CD4-positive, alpha-beta T cell treated with Interferon alpha-2 for 1 hour (primary cell): ENCODE data around the gene SLC38A11.
"Not testable (repeated sequence)": the region's sequence is repeated elsewhere in the genome, so short reads cannot be mapped to it uniquely, and the experiment has no call there.

ENCODE experiments used
- DNase-seq, 2 donors: peaks; one replicate each; pipeline ENCODE4 v3.0.0-alpha.2; 2020 to 2022

The SLC38A11 gene

GRCh38 chr2:164954954-164955701 is at the start of gene SLC38A11:
TSS of gene SLC38A11 (minus strand) at chr2:164955525. CDS start at chr2:164955247, 278 bp downstream.
- DNase-seq, result no peak

GRCh38 chr2:165003443-165004130 is 48.3 kb upstream of the SLC38A11 start:
- DNase-seq, result no peak

- DNase-seq, result no peak
These were observed 47.3 kb upstream of the SLC38A11 start for GRCh38 chr2:165002638-165003037.

GRCh38 chr2:164994664-164995299 is 39.5 kb upstream of the SLC38A11 start:
- not testable (repeated sequence) for DNase-seq

- no peak for DNase-seq
These were observed 38.1 kb upstream of the SLC38A11 start for GRCh38 chr2:164993287-164994016.

GRCh38 chr2:164992818-164993217 is 37.5 kb upstream of the SLC38A11 start:
- DNase-seq, result peak; percentile 40 to 55

- DNase-seq, result not testable (repeated sequence)
These were observed 36.7 kb upstream of the SLC38A11 start for GRCh38 chr2:164992093-164992454.

DNA sequence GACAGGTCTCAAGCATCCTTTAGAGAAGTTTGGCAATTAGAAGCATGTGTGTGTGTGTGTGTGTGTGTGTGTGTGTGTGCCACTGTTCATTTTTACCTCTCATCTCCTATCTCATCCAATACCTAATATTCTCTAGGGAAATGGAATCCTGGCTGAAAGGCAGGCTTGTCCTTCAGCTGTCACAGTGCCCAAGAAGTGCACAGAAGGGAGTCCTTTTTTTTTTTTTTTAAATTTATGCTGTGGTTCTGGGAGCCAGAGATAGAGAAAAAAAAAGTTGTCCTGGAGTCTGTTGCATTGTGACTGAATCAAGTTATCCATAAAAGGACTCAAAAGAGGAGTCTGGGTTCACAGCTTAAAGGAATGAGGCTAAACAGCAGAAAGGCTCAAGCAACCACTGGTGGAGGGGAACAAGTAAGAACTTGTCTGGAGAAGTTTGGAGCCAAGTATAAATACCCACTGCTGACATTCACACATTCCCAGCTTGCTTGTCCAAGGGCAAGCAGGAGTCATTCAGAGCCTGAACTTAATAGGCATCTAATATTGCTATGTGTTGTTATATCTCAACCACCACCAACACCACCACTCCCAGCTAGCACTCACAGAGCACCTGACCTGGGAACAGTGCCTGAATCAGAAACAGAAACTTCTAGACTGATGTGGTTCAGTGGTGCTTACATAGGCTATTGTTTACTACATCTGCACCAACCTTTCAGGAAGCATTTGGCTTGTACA is 36.2 kb upstream of the SLC38A11 start:
- peak in 1 of 2 donors; percentile 6 for DNase-seq

GRCh38 chr2:164990953-164991352 is 35.6 kb upstream of the SLC38A11 start:
- not testable (repeated sequence) for DNase-seq

GRCh38 chr2:164988805-164989204 is 33.5 kb upstream of the SLC38A11 start:
- not testable (repeated sequence) for DNase-seq

- not testable (repeated sequence) for DNase-seq
These were observed 30.7 kb upstream of the SLC38A11 start for GRCh38 chr2:164986027-164986426.

- no peak for DNase-seq
These were observed 29.1 kb upstream of the SLC38A11 start for GRCh38 chr2:164984428-164984827.

- no peak for DNase-seq
These were observed 26.1 kb upstream of the SLC38A11 start for GRCh38 chr2:164981217-164981990.

DNA sequence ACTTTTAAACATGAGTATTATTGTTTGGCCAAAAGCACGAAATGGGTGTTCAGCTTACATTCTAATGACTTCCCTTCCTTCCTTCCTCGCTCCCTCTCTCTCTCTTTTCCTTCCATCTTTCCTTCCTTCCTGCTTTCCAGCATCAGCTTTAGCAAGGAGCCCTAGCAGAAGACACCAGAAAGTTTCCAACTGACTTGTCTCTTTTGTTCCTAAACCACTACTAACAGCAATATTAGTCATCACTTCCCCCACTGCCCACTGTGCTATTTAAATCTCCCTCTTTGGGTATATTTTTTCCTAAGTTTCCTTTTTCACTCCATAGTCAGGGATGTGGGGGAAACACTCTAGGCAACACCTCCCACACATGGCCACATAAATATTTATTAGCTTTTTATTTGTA is 25.4 kb upstream of the SLC38A11 start:
- not testable (repeated sequence) for DNase-seq

DNA sequence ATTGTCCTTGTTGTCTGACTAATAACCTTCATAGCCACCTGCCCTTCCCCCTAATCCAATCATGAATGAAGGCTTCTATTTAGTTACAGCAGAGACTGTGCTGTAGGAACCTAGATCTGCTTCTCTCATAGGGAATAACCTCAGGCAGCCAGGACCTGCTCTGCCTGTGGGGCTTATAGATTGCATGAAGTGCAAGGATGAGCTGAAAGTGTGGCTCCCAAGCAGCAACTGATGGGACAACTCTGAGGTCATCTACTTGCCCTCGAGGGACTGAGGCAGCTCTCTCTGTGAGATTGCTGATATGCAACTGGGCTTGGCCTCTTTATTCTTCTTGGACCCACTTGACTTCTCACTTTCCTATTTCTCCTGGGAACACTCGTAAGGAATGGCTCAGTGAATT is 23.8 kb upstream of the SLC38A11 start:
- DNase-seq, result no peak

DNA sequence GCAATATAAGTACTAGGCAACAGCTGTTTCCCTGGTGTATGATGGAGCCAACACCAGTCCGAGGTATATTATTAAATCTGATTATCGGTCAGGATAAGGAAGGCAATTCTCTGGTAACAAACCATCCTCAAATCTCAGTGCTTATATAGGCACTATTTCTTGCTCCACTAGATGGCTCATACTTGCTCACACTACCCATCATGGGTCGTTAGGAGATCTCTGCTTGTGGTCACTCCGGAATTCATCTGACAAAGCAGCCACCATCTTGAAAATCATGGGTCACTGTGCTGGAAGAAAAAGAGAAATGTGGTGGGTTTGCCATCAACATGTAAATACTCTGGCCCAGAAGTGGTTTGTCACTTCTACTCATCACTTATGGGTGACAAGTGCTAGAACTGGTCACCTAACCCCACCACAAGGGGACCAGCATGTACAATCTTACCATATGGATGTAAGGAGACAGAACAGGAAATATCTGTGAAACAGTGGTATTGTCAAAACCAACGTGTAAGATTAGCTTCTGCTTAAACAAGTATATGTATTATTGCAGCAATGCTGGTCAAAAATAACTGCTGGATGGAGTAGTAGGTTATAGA is 21.6 kb upstream of the SLC38A11 start:
- DNase-seq, result not testable (repeated sequence)

- DNase-seq, result no peak
These were observed 21.0 kb upstream of the SLC38A11 start for GRCh38 chr2:164976301-164976700.

GRCh38 chr2:164975891-164976290 is 20.6 kb upstream of the SLC38A11 start:
- DNase-seq, result no peak

GRCh38 chr2:164974221-164974620 is 18.9 kb upstream of the SLC38A11 start:
- DNase-seq, result no peak

- no peak for DNase-seq
These were observed 16.9 kb upstream of the SLC38A11 start for GRCh38 chr2:164972216-164972615.
